GM12864 (cell line): ENCODE results near the gene FRMD1.

Experiments used
- DNase-seq: peaks from one replicate; pipeline ENCODE4 v3.0.0-alpha.2; 2011; ENCODE audit warnings: low read depth
- H3K4me3 ChIP-seq: 2 replicates; pipeline ENCODE4 v1.5.1; 2011; ENCODE audit warnings: mild to moderate bottlenecking, low read depth, low read length, control low read depth
- TF ChIP-seq, protein P1 (sequence below): IDR thresholded peaks from 2 replicates; pipeline ENCODE4 v1.5.1; 2011; ENCODE audit warnings: low read depth, mild to moderate bottlenecking, moderate library complexity, low read length, control low read depth, inconsistent platforms; ENCODE audit errors: missing control alignments

FRMD1 gene

GRCh38 chr6:168040856-168041496, 38.0 kb downstream of the FRMD1 start:
- no peak overlapping the region for H3K4me3 ChIP-seq
- TF ChIP-seq, protein P1, sequence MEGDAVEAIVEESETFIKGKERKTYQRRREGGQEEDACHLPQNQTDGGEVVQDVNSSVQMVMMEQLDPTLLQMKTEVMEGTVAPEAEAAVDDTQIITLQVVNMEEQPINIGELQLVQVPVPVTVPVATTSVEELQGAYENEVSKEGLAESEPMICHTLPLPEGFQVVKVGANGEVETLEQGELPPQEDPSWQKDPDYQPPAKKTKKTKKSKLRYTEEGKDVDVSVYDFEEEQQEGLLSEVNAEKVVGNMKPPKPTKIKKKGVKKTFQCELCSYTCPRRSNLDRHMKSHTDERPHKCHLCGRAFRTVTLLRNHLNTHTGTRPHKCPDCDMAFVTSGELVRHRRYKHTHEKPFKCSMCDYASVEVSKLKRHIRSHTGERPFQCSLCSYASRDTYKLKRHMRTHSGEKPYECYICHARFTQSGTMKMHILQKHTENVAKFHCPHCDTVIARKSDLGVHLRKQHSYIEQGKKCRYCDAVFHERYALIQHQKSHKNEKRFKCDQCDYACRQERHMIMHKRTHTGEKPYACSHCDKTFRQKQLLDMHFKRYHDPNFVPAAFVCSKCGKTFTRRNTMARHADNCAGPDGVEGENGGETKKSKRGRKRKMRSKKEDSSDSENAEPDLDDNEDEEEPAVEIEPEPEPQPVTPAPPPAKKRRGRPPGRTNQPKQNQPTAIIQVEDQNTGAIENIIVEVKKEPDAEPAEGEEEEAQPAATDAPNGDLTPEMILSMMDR = no peak
- DNase-seq = no peak

DNA sequence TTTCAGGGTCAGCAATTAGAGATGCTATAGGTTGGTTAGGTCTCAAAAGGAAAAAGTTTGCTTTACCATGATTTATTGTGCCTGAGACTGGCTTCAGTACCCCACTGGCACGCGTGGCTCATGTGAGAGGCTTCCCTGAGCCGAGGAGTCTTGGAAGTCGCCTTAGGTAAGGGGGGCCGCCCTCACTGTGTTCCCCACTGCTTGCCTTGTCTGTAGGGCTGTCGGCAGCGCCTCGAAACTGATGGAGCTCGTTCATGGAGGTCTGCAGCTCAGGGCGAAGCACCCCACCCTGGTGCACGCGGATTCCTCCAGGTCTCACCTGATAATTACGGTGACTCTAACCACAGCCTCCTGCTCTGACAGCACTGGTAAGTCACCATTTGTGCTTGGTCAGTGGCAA, 39.2 kb downstream of the FRMD1 start:
- no peak for DNase-seq
- no peak overlapping the region for H3K4me3 ChIP-seq
- TF ChIP-seq, protein P1 = no peak

GRCh38 chr6:168039301-168039700, 39.7 kb downstream of the FRMD1 start:
- TF ChIP-seq, protein P1 = no peak
- no peak for DNase-seq
- H3K4me3 ChIP-seq = no peak overlapping the region

DNA sequence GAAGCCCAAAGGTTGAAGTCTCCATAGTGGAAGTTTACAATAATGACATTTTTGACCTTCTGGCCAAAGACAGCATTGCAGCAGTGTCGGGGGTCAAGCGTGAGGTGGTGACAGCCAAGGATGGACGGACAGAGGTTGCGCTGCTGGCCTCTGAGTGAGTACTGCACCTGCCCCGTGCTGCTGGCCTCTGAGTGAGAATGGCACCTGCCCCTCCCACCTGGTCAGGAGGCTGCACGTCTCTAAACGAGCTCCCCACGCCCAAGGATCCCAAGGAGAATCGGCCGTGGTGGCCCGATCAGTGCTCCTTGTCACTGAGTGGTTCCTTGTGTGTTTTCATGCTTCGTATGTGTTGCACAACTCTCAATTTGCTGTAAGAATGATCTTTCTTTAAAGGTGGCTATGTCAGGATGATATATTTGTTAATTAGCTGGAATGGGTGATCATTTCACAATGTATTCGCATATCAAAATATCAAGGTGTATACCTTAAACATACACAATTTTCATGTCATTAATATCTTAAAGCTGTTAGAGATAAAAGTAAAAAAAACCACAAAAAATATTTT, 40.4 kb downstream of the FRMD1 start:
- no peak overlapping the region for H3K4me3 ChIP-seq
- TF ChIP-seq, protein P1 = no peak
- no peak for DNase-seq

- no peak overlapping the region for H3K4me3 ChIP-seq
- TF ChIP-seq, protein P1 = no peak
- no peak for DNase-seq
Observed at GRCh38 chr6:168037856-168038255, 41.2 kb downstream of the FRMD1 start.

- no peak for DNase-seq
- TF ChIP-seq, protein P1 = no peak
- no peak overlapping the region for H3K4me3 ChIP-seq
Observed at GRCh38 chr6:168037242-168037641, 41.8 kb downstream of the FRMD1 start.
